Stomach (tissue), 9 donors: Measurements from ENCODE around the gene FBXO48. TPM values are rescaled to one million over a fixed set of nuclear protein-coding genes. Genes with fewer than 3 reads are reported as not detected.

ENCODE experiments used
- DNase-seq, 2 donors: peaks; one replicate each; pipeline versions ENCODE4 v3.0.0 to v3.0.0-alpha.2; 2013 to 2019
- H3K27ac ChIP-seq, 5 donors: fragments of 200-600 bp in 4 of 5; sonication (generic) in 4 of 5; one replicate each; pipeline ENCODE4 v1.5.1; 2013 to 2019; ENCODE audit warnings: mild to moderate bottlenecking in 1 of 5, moderate library complexity in 1 of 5
- H3K27me3 ChIP-seq, 3 donors: fragments of 200-600 bp; sonication (generic); one replicate each; pipeline ENCODE4 v1.5.1; 2017 to 2019; ENCODE audit warnings: mixed run types in 1 of 3
- H3K36me3 ChIP-seq, 4 donors: fragments of 200-600 bp; sonication (generic); 1 replicate in 3 of 4; 2 replicates in 1 of 4; pipeline ENCODE4 v1.5.1; 2016 to 2019
- H3K4me1 ChIP-seq, 4 donors: fragments of 200-600 bp; sonication (generic); one replicate each; pipeline ENCODE4 v1.5.1; 2016 to 2019
- H3K4me3 ChIP-seq, 4 donors: fragments of 200-600 bp; sonication (generic) in 3 of 4; one replicate each; pipeline ENCODE4 v1.5.1; 2016 to 2019; ENCODE audit warnings: mild to moderate bottlenecking in 1 of 4
- H3K9me3 ChIP-seq, 4 donors: fragments of 200-600 bp; sonication (generic); one replicate each; pipeline ENCODE4 v1.5.1; 2016 to 2019
- EP300 ChIP-seq: sonication (generic); formaldehyde crosslinking; IDR thresholded peaks from one replicate; pipeline ENCODE4 v1.6.1; 2017; ENCODE audit warnings: antibody characterized with exemption
- POLR2A ChIP-seq, 4 donors: fragments of 450-650 bp; IDR thresholded peaks; one replicate each; pipeline ENCODE4 v1.6.1; 2016; ENCODE audit warnings: antibody characterized with exemption in 4 of 4, control low read depth in 2 of 4, mild to moderate bottlenecking in 1 of 4, moderate library complexity in 1 of 4
- POLR2AphosphoS5 ChIP-seq, 3 donors: sonication (generic); formaldehyde crosslinking; IDR thresholded peaks; one replicate each; pipeline ENCODE4 v1.6.1; 2016; ENCODE audit warnings: antibody characterized with exemption in 3 of 3
- WGBS, 5 donors: extraction: QIAGEN DNeasy Blood & Tissue Kit in 3 of 5; methylation state at CpG; one replicate each; pipeline versions ENCODE4 v1.1.5 to v1.1.7; 2013 to 2018; 5-methylcytosine and 5-hydroxymethylcytosine counted together
- intact Hi-C: fragments of 100-400 bp; cut with DNase I; formaldehyde crosslinking; loops from one replicate; pipeline ENCODE4 v1.15.1; 2023; ENCODE audit warnings: low total_unique reads
- polyA plus RNA-seq, 3 donors: library from polyadenylated mRNA; stranded (reverse); fragments of 200-250 nt; gene quantifications; one replicate each; pipeline ENCODE4 v1.2.3, GENCODE V29; 2013
- total RNA-seq, 5 donors: library from RNA; depleted of rRNA; stranded (reverse); fragments of >200 nt; gene quantifications; one replicate each; pipeline versions ENCODE4 v1.1.0 to v1.2.3, GENCODE V29; 2014 to 2016
- TF ChIP-seq, protein P1 (sequence below), 7 experiments: fragments of 450-650 bp in 4 of 7; fragments of 200-600 bp in 3 of 7; sonication (generic) in 3 of 7; IDR thresholded peaks; one replicate each; pipeline ENCODE4 v1.5.1; 2016 to 2019; ENCODE audit warnings: antibody characterized with exemption in 7 of 7, control low read depth in 2 of 7, mild to moderate bottlenecking in 1 of 7
- donor health status: healthy with polysubstance abuse.
- donor health status: Bipolar disorder and iron deficiency.
- donor health status: healthy.

The FBXO48 gene
- total and polyA plus RNA-seq, 8 donors: 0.43 to 1.2 (median 0.58) TPM; not detected in 1

- intact Hi-C loops: no loop called here
- 69 to 76% (median 72%) methylated on average over 3 of the region's 3 CpGs for WGBS, 5 donors
- no peaks in the 10 kb centered on the region for H3K9me3 ChIP-seq
- H3K4me1 ChIP-seq: no peaks in the 10 kb centered on the region
- H3K27me3 ChIP-seq: no peaks in the 10 kb centered on the region
- H3K27ac ChIP-seq: no peak overlapping the region
- peaks cover 0 to 4% (median 0%) of the 10 kb centered on the region in 4 donors for H3K36me3 ChIP-seq
- DNase-seq: no peak
- no peak overlapping the region for H3K4me3 ChIP-seq
- TF ChIP-seq POLR2AphosphoS5 (IDR thresholded peaks at IDR 0.05): no peak
- no peak for TF ChIP-seq POLR2A (IDR thresholded peaks at IDR 0.05)
- TF ChIP-seq, protein P1, sequence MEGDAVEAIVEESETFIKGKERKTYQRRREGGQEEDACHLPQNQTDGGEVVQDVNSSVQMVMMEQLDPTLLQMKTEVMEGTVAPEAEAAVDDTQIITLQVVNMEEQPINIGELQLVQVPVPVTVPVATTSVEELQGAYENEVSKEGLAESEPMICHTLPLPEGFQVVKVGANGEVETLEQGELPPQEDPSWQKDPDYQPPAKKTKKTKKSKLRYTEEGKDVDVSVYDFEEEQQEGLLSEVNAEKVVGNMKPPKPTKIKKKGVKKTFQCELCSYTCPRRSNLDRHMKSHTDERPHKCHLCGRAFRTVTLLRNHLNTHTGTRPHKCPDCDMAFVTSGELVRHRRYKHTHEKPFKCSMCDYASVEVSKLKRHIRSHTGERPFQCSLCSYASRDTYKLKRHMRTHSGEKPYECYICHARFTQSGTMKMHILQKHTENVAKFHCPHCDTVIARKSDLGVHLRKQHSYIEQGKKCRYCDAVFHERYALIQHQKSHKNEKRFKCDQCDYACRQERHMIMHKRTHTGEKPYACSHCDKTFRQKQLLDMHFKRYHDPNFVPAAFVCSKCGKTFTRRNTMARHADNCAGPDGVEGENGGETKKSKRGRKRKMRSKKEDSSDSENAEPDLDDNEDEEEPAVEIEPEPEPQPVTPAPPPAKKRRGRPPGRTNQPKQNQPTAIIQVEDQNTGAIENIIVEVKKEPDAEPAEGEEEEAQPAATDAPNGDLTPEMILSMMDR (IDR thresholded peaks at IDR 0.05): no peak
- TF ChIP-seq EP300: no peak
Observed at GRCh38 chr2:68512326-68512725, 45.2 kb upstream of the FBXO48 start.

DNA sequence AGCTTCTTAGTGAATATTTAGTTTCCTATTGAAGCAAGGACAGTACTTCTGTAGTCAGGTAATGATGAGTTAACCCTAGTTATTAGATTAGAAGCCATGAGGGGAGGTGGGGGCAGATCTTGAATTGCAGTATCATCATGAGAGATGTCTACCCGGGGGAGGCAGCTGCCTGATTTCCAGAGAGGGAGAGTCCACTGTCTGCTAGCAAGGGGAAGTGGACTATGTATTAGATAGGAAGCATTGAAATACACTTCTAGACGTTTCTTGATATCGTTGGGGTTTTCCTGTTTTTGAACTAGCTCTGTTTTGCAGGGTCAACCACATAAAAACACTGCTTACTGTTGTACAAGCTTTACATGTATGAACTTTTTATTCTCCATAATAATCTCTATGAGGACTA is 39.1 kb upstream of the FBXO48 start:
- H3K9me3 ChIP-seq: no peaks in the 10 kb centered on the region
- 57 to 88% (median 75%) methylated on average over 3 of the region's 3 CpGs for WGBS, 5 donors
- H3K4me3 ChIP-seq: no peak overlapping the region
- H3K36me3 ChIP-seq: peaks cover 0 to 11% (median 0%) of the 10 kb centered on the region in 4 donors
- TF ChIP-seq EP300 (no peak), POLR2AphosphoS5 (IDR thresholded peaks at IDR 0.05) (no peak), POLR2A (IDR thresholded peaks at IDR 0.05) (no peak)
- TF ChIP-seq, protein P1 (IDR thresholded peaks at IDR 0.05): no peak
- H3K27ac ChIP-seq: no peak overlapping the region
- intact Hi-C loops: no loop called here
- no peaks in the 10 kb centered on the region for H3K4me1 ChIP-seq
- H3K27me3 ChIP-seq: no peaks in the 10 kb centered on the region
- DNase-seq: no peak

- no peak for DNase-seq
- TF ChIP-seq POLR2AphosphoS5 (IDR thresholded peaks at IDR 0.05) (no peak), EP300 (no peak), POLR2A (IDR thresholded peaks at IDR 0.05) (no peak)
- TF ChIP-seq, protein P1 (IDR thresholded peaks at IDR 0.05): no peak
- Histone ChIP-seq H3K27me3 (no peaks in the 10 kb centered on the region), H3K9me3 (no peaks in the 10 kb centered on the region), H3K4me1 (no peaks in the 10 kb centered on the region), H3K36me3 (peaks cover 0 to 11% (median 0%) of the 10 kb centered on the region in 4 donors), H3K27ac (no peak overlapping the region), H3K4me3 (no peak overlapping the region)
- WGBS, 5 donors: 90 to 98% (median 94%) methylated on average over 2 of the region's 2 CpGs
- intact Hi-C loops: no loop called here
Observed at GRCh38 chr2:68505603-68506159, 38.6 kb upstream of the FBXO48 start.

GRCh38 chr2:68501768-68502167 is 34.7 kb upstream of the FBXO48 start:
- no peak for DNase-seq
- no peaks in the 10 kb centered on the region for H3K4me1 ChIP-seq
- WGBS, 5 donors: 61 to 78% (median 67%) methylated on average over 5 of the region's 5 CpGs
- H3K27me3 ChIP-seq: no peaks in the 10 kb centered on the region
- peaks cover 0 to 6% (median 2%) of the 10 kb centered on the region in 4 donors for H3K9me3 ChIP-seq
- H3K4me3 ChIP-seq: no peak overlapping the region
- H3K27ac ChIP-seq: no peak overlapping the region
- intact Hi-C loops: no loop called here
- peaks cover 0 to 7% (median 0%) of the 10 kb centered on the region in 4 donors for H3K36me3 ChIP-seq
- TF ChIP-seq EP300: no peak
- TF ChIP-seq, protein P1 (IDR thresholded peaks at IDR 0.05): no peak
- no peak for TF ChIP-seq POLR2AphosphoS5 (IDR thresholded peaks at IDR 0.05)
- no peak for TF ChIP-seq POLR2A (IDR thresholded peaks at IDR 0.05)
